HG03159 (cell line): ENCODE data around the gene CREB3L1.
"Not testable (repeated sequence)": the region's sequence is repeated elsewhere in the genome, so short reads cannot be mapped to it uniquely, and the experiment has no call there.

Experiments used
- ATAC-seq: cut with Tn5 transposase; IDR thresholded peaks from one replicate; pipeline ENCODE4 v1.9.1; 2021; ENCODE audit warnings: mild to moderate bottlenecking, moderate library complexity; ENCODE audit not compliant: unreplicated experiment

Gene CREB3L1

GRCh38 chr11:46248289-46249102, 29.0 kb upstream of the CREB3L1 start:
- no peak for ATAC-seq

DNA sequence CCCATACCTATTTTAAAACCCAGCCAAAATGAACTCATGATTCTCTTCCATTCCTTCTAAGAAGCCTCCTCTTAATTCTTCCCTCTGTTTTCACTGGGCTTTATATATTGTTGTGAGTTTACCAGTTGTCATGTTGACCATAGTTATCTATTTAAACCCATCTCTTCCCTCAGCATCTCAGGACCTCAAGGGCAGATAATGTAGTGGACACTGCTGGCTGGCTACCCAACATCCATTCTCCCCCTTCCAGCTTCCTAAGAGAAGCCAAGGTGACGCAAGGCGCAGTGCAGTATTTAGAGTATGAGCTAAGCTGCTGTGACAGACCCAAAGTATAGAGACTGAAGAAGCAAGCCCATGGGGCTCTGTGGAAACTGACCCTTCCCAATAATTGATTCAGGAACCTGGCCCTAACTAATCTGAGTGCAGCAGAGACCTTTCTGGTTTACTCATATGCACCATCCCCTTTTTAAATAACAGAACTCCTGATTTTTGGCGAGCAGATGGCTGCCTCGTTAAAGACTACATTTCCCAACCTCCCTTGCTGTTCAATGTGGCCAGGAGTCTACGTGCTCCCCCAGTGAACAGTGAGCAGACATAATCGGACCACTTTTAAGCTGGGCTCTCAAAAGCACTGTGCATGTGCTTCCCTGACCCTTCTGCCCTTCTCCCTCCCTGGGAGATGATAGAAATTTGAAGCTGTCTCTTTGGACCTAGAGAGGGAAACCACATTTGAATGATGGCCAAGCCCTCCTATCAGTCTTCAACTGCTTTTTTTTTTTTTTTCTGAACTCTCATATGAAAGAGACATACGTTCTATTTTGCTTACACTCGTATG, 28.1 kb upstream of the CREB3L1 start:
- no peak for ATAC-seq

DNA sequence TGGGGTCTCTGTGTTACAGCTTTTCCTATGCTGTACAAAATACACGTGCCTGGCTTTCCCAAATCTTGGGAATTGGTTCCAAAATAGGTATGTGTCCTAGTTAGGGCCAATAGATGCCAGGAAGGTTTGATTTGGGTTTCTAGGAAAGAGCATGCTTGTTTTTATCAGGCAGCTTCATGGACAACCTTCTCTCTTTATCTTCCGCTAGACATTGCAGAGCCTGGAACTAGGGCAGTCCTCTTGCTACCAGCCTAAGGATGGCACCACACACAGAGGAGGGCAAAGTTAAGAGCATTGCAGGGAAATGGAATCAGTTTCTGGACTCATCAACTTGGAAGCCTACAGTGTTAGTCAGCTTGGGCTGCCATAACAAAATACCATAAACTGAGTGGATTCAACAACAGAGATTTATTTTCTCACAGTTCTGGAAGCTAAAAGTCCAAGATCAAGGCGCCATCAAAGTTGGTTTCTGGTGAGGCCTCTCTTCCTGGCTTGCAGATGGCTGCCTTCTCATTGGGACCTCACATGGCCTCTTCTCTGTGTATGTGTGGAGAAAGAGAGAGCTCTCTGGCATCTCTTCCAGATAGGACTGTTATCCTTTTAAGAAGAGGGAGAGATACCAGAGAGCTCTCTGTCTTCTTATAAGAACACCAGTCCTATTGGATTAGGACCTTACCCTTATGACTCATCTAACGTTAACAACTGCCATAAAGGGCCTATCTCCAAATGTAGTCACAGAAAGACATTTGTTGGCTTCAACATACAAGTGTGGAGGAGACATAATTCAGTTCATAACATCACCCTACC, 27.3 kb upstream of the CREB3L1 start:
- no peak for ATAC-seq

GRCh38 chr11:46250745-46251052, 26.8 kb upstream of the CREB3L1 start:
- no peak for ATAC-seq

GRCh38 chr11:46251954-46252353, 25.5 kb upstream of the CREB3L1 start:
- ATAC-seq = no peak

DNA sequence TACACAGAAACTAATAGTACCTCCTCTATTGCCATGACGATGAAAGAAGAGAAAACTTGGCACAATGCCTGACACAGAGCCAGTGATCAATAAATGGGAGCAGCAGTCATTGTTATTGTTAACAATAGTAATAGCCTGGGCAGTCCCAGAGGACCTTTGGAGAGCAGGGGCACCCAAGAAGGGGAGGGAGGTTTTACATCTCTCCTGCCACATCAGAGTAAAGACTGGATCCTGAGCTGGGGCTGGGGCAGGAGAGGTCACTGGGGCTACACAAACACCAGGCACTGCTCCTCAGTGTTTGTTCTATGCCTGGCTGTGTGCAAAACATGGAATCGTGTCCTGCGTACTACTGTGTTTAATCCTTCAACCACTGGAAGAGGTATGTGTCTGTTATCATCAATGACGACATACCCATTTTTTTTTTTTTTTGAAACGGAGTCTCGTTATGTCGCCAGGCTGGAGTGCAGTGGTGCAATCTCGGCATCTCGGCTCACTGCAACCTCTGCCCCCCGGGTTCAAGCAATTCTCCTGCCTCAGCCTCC, 25.0 kb upstream of the CREB3L1 start:
- no peak for ATAC-seq

GRCh38 chr11:46253258-46254132, 24.0 kb upstream of the CREB3L1 start:
- ATAC-seq = no peak

DNA sequence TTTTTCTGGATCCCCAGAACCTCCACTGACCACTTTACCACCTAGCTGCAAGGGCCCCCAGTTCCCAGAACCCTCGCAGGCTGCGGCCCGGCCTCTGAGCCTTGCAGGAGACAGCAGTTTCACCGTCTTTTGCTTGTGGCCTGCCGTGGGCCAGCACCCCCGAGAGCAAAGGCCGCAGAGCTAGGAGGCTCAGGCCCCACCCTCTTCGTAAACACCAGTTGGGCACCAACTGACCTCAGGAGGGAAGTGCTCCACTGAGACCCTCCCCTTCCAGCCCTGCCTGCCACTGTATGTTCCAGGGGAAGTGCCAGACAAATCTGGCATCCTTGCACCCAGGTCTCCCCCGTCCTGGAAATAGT, 23.4 kb upstream of the CREB3L1 start:
- no peak for ATAC-seq

- ATAC-seq = no peak
Measured at GRCh38 chr11:46256540-46257001, 20.9 kb upstream of the CREB3L1 start.

GRCh38 chr11:46259347-46259746, 18.1 kb upstream of the CREB3L1 start:
- ATAC-seq = not testable (repeated sequence)

- ATAC-seq = no peak
Measured at GRCh38 chr11:46259971-46260560, 17.4 kb upstream of the CREB3L1 start.

- ATAC-seq = no peak
Measured at GRCh38 chr11:46263120-46263519, 14.3 kb upstream of the CREB3L1 start.

- no peak for ATAC-seq
Measured at GRCh38 chr11:46264030-46264429, 13.4 kb upstream of the CREB3L1 start.

- no peak for ATAC-seq
Measured at GRCh38 chr11:46264976-46265375, 12.5 kb upstream of the CREB3L1 start.

- ATAC-seq = no peak
Measured at GRCh38 chr11:46265764-46266163, 11.7 kb upstream of the CREB3L1 start.

DNA sequence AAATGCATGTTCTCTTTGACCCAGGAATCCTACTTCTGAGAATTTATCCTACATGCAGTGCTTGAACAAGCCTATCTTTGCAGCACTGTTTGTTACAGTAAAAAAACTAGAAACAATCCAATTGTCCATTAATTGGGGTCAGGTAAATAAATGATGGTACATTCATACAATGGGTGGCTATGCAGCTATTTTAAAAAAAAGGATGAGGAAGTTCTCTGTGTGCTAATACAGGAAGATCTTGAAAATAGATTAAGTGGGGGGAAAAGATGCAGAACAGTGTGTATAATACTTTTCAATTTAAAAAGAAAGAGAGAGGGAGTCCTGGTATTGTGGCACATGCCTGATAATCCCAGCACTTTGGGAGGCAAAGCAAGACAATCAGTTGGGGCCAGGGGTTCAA, 9.5 kb upstream of the CREB3L1 start:
- ATAC-seq = no peak

DNA sequence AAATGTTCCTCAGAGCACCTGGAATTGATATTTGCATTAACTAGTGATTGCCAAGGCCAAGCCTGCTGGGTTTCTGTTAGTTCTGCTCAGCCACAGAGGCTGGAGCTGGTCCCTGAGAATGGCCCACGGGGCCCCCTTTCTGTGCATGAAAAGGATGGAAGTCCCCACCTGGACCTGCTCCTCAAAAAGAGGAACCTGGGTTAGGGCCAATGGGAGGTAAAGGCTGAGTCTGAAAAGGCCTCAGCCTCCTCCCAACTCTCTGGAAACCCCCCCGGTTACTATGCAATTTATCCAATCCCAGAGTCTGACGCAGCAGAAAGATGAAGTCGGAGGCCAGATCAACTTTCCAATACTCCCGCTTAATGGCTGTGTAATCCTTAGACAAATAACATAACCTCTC, 6.8 kb upstream of the CREB3L1 start:
- no peak for ATAC-seq

GRCh38 chr11:46271407-46271806, 6.1 kb upstream of the CREB3L1 start:
- no peak for ATAC-seq

- no peak for ATAC-seq
Measured at GRCh38 chr11:46271875-46272815, 5.3 kb upstream of the CREB3L1 start.
